ENCODE measurements around the gene MSANTD1. TPM values are rescaled to one million over a fixed set of nuclear protein-coding genes. Genes with fewer than 3 reads are reported as not detected.

MSANTD1 gene
- total RNA-seq: 1 to 10 TPM; 2.6 to 3.6 TPM

DNA sequence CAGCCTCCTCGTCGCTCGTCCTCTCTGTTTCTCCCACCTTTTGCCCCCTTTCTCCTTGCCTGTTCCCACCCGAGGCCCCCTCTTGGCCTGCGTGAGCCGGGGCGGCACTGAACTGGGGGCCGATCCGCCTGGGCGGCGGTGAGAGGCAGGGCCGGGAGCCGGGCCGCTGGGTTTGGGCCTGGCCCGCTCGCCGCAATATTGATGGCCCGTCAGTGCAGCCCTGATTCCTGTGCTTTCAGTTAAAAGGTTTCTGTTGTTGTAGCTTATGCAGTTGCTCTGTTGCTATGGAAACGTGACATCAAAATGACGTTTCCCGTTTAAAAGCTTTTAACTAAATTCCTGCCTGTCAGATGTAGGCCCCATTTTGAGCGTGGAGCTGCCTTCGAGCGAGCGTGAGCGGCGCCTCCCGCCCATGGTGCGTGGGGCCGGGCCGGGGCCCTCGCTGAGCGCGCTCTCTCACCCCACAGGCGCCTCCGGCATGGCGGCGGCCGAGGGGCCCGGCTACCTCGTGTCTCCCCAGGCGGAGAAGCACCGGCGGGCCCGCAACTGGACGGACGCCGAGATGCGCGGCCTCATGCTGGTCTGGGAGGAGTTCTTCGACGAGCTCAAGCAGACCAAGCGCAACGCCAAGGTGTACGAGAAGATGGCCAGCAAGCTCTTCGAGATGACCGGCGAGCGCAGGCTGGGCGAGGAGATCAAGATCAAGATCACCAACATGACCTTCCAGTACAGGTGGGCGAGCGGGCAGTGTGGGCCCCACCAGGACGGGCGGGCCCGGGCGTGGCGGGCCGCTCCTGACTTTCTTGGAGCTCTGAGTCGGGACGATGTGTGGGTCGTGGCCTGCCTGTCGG, at the start of gene MSANTD1:
MSANTD1 (plus strand) TSS at position 349 of the 851 bp plus-strand sequence; CDS start at position 413, 64 bp downstream.
- H3K9me3 ChIP-seq: no peaks in the 10 kb centered on the region
- ATAC-seq (no peak), DNase-seq (peak in 1 of 4 donors; percentile 11)
- 91 to 96% methylated on average over 41 to 65 of the region's 72 CpGs for WGBS, 2 donors
- no peak within 1 kb of the TSS for H3K27ac ChIP-seq
- H3K4me3 ChIP-seq: no peak within 1 kb of the TSS
- H3K36me3 ChIP-seq (replicated peaks in 1 of 2; ENCODE audit: insufficient read depth in 1 of 2, low read depth in 2 of 2): no peaks in the 10 kb centered on the region
- TF ChIP-seq, protein P1, sequence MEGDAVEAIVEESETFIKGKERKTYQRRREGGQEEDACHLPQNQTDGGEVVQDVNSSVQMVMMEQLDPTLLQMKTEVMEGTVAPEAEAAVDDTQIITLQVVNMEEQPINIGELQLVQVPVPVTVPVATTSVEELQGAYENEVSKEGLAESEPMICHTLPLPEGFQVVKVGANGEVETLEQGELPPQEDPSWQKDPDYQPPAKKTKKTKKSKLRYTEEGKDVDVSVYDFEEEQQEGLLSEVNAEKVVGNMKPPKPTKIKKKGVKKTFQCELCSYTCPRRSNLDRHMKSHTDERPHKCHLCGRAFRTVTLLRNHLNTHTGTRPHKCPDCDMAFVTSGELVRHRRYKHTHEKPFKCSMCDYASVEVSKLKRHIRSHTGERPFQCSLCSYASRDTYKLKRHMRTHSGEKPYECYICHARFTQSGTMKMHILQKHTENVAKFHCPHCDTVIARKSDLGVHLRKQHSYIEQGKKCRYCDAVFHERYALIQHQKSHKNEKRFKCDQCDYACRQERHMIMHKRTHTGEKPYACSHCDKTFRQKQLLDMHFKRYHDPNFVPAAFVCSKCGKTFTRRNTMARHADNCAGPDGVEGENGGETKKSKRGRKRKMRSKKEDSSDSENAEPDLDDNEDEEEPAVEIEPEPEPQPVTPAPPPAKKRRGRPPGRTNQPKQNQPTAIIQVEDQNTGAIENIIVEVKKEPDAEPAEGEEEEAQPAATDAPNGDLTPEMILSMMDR (IDR thresholded peaks at IDR 0.05): no peak
- no peak for TF ChIP-seq POLR2A (IDR thresholded peaks at IDR 0.05)
- H3K4me1 ChIP-seq: no peaks in the 10 kb centered on the region
- intact Hi-C loops (cut with DNase I): no loop called here
- H3K27me3 ChIP-seq: no peaks in the 10 kb centered on the region

DNA sequence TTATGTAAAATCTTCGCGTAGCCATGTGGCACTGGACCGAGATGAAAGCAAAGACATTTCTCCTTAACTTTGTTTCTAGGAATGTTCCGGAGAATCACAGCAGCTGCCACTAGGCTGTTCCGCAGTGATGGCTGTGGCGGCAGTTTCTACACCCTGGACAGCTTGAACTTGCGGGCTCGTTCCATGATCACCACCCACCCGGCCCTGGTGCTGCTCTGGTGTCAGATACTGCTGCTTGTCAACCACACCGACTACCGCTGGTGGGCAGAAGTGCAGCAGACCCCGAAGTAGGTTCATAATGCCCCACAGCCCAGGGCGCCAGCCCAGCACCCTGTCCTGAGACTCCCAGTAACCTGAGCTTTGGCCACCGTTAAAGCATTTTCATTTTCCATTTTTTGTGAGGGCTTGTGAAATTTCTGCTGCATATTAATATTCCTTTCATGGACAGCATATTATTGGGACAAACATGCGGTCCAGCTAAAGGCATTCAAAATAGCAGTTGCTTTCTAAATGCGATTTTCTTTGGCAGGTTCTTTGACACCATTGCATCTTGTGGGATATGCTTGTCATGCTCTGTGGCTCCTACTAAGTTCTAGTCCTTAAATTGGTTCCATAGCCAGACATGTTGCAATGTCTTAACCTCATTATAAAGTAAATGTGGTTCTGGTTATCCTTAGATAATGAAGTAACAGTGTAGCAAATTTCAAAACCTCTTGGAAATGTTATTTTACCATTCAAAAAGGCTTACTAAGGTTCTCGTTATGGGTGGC, 49.1 kb upstream of the MSANTD1 start:
- DNase-seq (peak in 2 of 4 donors; percentile 5 to 9), ATAC-seq (no peak)
- 92 to 95% methylated on average over 17 of the region's 17 CpGs for WGBS, 2 donors
- Histone ChIP-seq H3K27me3 (no peaks in the 10 kb centered on the region), H3K4me3 (no peak overlapping the region), H3K27ac (peak overlapping the region in 3 of 4 donors; percentile 9 to 29 (median 18)), H3K4me1 (peaks cover 33% of the 10 kb centered on the region), H3K9me3 (no peaks in the 10 kb centered on the region), H3K36me3 (replicated peaks in 1 of 2; ENCODE audit: insufficient read depth in 1 of 2, low read depth in 2 of 2) (peaks cover 0 to 10% of the 10 kb centered on the region in 2 donors)
- TF ChIP-seq POLR2A (IDR thresholded peaks at IDR 0.05): no peak
- TF ChIP-seq, protein P1 (IDR thresholded peaks at IDR 0.05): no peak
- intact Hi-C loops (cut with DNase I): no loop called here

DNA sequence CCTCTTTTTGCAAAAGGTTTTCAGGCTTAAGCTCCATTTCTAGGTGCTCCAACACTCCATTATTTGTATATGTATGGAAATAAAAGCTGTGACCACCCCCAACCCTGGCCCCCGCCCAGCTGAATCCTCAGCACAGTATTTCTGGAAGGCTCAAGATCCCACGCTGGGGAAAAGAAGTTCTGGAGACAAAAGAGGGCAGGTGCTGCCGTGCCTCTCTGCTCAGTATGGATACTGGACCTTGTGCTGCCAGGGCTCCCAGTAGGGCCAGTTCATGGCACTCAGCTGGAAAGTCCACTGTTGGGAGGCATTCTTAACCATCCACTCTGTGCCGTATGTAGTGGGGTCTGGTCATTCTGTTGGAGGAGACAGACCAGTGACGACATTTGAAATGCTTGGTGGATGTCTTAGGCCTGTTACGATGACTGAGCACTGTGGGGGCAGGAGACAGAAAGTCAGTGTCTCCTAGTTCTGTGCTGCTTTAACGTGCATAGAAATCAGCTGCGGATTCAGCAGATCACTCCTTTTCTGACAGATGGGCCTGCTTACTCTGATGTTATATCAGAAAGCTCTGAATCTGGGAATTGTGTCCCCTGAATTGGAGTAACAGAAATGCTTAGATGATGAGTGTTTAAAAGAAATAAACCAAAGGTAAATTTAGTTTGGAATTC, 48.4 kb upstream of the MSANTD1 start:
- DNase-seq (peak in 1 of 4 donors; percentile 7), ATAC-seq (no peak)
- Histone ChIP-seq H3K4me1 (peaks cover 34% of the 10 kb centered on the region), H3K4me3 (no peak overlapping the region), H3K27ac (peak overlapping the region in 2 of 4 donors; percentile 9 to 86), H3K27me3 (no peaks in the 10 kb centered on the region), H3K36me3 (replicated peaks in 1 of 2; ENCODE audit: insufficient read depth in 1 of 2, low read depth in 2 of 2) (peaks cover 0 to 10% of the 10 kb centered on the region in 2 donors), H3K9me3 (no peaks in the 10 kb centered on the region)
- 78 to 82% methylated on average over 8 of the region's 8 CpGs for WGBS, 2 donors
- TF ChIP-seq, protein P1 (IDR thresholded peaks at IDR 0.05): no peak
- TF ChIP-seq POLR2A (IDR thresholded peaks at IDR 0.05): no peak
- intact Hi-C loops (cut with DNase I): no loop called here

DNA sequence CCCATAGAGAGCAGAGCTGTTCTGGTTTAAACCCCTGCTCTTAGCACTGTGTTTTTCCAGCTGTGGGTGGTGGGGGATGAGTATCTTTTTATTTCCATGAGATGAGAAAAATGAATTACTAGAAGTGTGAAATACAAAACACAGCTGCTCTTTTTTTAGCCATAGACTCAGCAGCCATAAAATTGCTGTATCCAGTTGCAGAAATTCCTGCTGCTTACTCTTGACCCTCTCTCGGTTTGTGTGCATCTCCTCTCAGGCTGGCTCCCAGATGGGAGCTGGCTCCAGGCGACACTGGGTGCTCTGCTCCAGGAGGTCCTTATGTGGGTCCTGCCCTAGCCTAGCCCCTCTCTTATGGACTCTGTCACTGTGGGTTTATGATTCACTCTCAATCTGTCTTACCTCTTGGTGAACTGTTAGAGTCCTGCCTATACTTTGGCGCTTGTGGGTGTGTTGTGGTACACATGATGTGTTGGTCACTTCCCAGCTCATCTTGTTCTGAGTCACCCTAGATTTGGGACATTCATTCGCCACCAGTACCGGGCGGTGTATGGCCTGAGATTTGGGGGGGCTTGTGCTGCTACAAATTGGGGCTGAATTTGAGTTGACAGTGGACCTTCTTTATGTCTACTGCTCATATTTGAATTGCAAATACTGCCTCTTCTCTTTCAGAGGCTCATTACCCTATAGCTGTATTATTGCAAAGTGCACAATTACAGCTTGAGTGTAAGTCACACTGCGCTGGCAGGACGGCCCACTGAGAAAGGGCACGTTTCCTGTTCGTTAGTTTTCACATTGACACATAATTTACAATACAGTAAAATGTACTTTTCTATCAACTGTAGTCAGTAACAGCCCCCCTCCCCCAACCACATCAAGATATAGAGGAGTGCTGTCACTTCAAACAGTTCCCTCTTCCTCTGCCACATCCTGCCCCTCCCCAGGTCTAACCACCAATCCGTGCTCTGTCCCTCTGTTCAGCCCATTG, 46.9 kb upstream of the MSANTD1 start:
- intact Hi-C loops (cut with DNase I): no loop called here
- Histone ChIP-seq H3K9me3 (no peaks in the 10 kb centered on the region), H3K4me1 (peaks cover 31% of the 10 kb centered on the region), H3K36me3 (replicated peaks in 1 of 2; ENCODE audit: insufficient read depth in 1 of 2, low read depth in 2 of 2) (peaks cover 0 to 19% of the 10 kb centered on the region in 2 donors), H3K27me3 (no peaks in the 10 kb centered on the region), H3K27ac (peak overlapping the region; percentile 56 to 86 (median 72)), H3K4me3 (no peak overlapping the region)
- ATAC-seq (no peak), DNase-seq (peak in 2 of 4 donors; percentile 10 to 39)
- WGBS, 2 donors: 74 to 82% methylated on average over 10 to 11 of the region's 11 CpGs
- no peak for TF ChIP-seq POLR2A (IDR thresholded peaks at IDR 0.05)
- TF ChIP-seq, protein P1 (IDR thresholded peaks at IDR 0.05): no peak
